Astrocyte (in vitro differentiated cells and primary cell): Measurements from ENCODE around the gene SERPINB5. TPM values are rescaled to one million over a fixed set of nuclear protein-coding genes. Genes with fewer than 3 reads are reported as not detected.
A peak's percentile ranks its signal among the peaks of the same experiment; 100 is the strongest.

ENCODE experiments used
- DNase-seq: peaks from one replicate; pipeline ENCODE4 v3.0.0-alpha.2; 2010; ENCODE audit warnings: low read depth
- FAIRE-seq: peaks from 2 replicates; lab custom pipeline; 2011; peaks lifted over from hg19 to GRCh38; lab: Jason Lieb, UNC
- H2AFZ ChIP-seq: 2 replicates; pipeline ENCODE4 v1.6.0; 2012; ENCODE audit warnings: low read depth, low read length, inconsistent platforms
- H3K27ac ChIP-seq: 2 replicates; pipeline ENCODE4 v1.5.1; 2011; ENCODE audit warnings: low read depth, low read length, inconsistent platforms
- H3K27me3 ChIP-seq: 2 replicates; pipeline ENCODE4 v1.6.0; 2011; ENCODE audit warnings: low read length, inconsistent platforms; ENCODE audit not compliant: insufficient read depth
- H3K36me3 ChIP-seq: 2 replicates; pipeline ENCODE4 v1.5.1; 2011; ENCODE audit warnings: low read length, inconsistent platforms; ENCODE audit not compliant: insufficient read depth
- H3K4me1 ChIP-seq: 2 replicates; pipeline ENCODE4 v1.5.1; 2011; ENCODE audit warnings: low read length, inconsistent platforms; ENCODE audit not compliant: insufficient read depth
- H3K4me2 ChIP-seq: 2 replicates; pipeline ENCODE4 v1.6.0; 2012; ENCODE audit warnings: low read length, inconsistent platforms
- H3K4me3 ChIP-seq: 2 replicates; pipeline ENCODE4 v1.5.1; 2011; ENCODE audit warnings: low read depth, mild to moderate bottlenecking, low read length, inconsistent platforms; ENCODE audit not compliant: insufficient read depth
- H3K79me2 ChIP-seq: 2 replicates; pipeline ENCODE4 v1.6.0; 2012; ENCODE audit warnings: mild to moderate bottlenecking, low read length, inconsistent platforms; ENCODE audit not compliant: insufficient read depth
- H3K9ac ChIP-seq: 2 replicates; pipeline ENCODE4 v1.6.0; 2012; ENCODE audit warnings: mild to moderate bottlenecking, low read length, inconsistent platforms
- H3K9me3 ChIP-seq: 2 replicates; pipeline ENCODE4 v1.5.1; 2012; ENCODE audit warnings: low read depth, mild to moderate bottlenecking, low read length, inconsistent platforms; ENCODE audit not compliant: insufficient read depth
- H4K20me1 ChIP-seq: 2 replicates; pipeline ENCODE4 v1.6.0; 2012; ENCODE audit warnings: low read length, inconsistent platforms; ENCODE audit not compliant: insufficient read depth
- H3K27ac Mint-ChIP-seq: one replicate; pipeline ENCODE4 v1.8.0; 2021; ENCODE audit warnings: mild to moderate bottlenecking, mixed read lengths; ENCODE audit not compliant: unreplicated experiment
- H3K27me3 Mint-ChIP-seq: one replicate; pipeline ENCODE4 v1.8.0; 2021; ENCODE audit warnings: low read depth, mixed read lengths; ENCODE audit not compliant: unreplicated experiment
- H3K36me3 Mint-ChIP-seq: one replicate; pipeline ENCODE4 v1.8.0; 2021; ENCODE audit warnings: low read depth, mixed read lengths; ENCODE audit not compliant: unreplicated experiment
- H3K4me1 Mint-ChIP-seq: one replicate; pipeline ENCODE4 v1.8.0; 2021; ENCODE audit warnings: low read depth, mixed read lengths; ENCODE audit not compliant: unreplicated experiment
- H3K4me3 Mint-ChIP-seq: one replicate; pipeline ENCODE4 v1.8.0; 2021; ENCODE audit warnings: mild to moderate bottlenecking, moderate library complexity, mixed read lengths; ENCODE audit not compliant: unreplicated experiment
- H3K9me3 Mint-ChIP-seq: one replicate; pipeline ENCODE4 v1.8.0; 2021; ENCODE audit warnings: mild to moderate bottlenecking, mixed read lengths; ENCODE audit not compliant: unreplicated experiment
- EZH2 ChIP-seq: IDR thresholded peaks from 2 replicates; pipeline ENCODE4 v1.6.1; 2012; ENCODE audit warnings: mild to moderate bottlenecking, low read length, inconsistent platforms; ENCODE audit not compliant: insufficient read depth
- total RNA-seq: library from RNA; stranded (reverse); gene quantifications from 2 replicates; pipeline ENCODE4 v1.2.1, GENCODE V29; 2021
- TF ChIP-seq, protein P1 (sequence below): IDR thresholded peaks from 2 replicates; pipeline ENCODE4 v1.5.1; 2011; ENCODE audit warnings: low read depth, mild to moderate bottlenecking, inconsistent platforms, low read length, moderate library complexity; ENCODE audit not compliant: insufficient read depth

The SERPINB5 gene
- total RNA-seq, 1 donor from 2014 or later = not detected

DNA sequence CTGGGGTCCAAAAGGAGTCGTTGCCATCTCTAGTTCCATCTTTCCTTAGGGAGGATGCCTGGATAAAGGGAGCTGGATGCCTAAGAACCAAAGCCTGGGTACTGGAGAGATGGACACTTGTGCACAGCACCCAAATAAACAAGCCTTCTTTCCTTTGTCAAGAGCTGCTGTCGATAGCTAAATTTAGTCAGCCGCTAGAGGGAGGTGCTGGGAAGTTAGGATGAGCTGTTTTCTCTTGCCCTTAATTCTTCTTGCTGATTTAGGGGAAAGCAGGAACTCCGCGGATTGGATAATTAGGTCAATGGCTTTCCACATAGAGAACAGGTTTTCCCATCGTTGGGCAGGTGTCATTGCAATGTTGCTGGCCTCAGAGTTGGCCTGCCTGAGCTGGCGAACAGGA is 34.5 kb downstream of the SERPINB5 start:
- no peak overlapping the region for H3K4me3 Mint-ChIP-seq
- DNase-seq (peak; percentile 26), FAIRE-seq (peak; percentile 50)

DNA sequence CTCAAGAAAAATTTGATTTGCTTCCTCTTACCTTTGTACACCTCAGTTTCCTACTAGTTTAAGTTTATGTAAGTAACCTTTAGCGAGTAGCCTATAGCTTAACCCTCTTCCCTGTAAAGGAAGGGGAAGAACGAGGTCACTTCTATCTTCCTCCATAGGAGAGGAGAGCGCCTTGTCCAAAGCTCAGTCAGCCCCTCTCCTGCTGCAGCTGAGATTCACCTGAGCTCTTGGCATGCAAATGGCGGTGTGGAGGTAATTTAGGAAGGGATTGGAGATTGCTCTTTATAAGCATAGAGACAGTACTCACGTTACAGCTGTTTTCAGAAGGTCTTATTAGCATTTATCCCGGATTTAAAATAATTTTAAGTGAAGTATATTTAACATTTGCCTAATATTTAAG is 37.6 kb downstream of the SERPINB5 start:
- H3K4me1 ChIP-seq = no peaks in the 10 kb centered on the region
- H3K9ac ChIP-seq = no peak overlapping the region
- FAIRE-seq (no peak), DNase-seq (no peak)
- no peaks in the 10 kb centered on the region for H3K36me3 ChIP-seq
- H3K27ac ChIP-seq = no peak overlapping the region
- TF ChIP-seq, protein P1, sequence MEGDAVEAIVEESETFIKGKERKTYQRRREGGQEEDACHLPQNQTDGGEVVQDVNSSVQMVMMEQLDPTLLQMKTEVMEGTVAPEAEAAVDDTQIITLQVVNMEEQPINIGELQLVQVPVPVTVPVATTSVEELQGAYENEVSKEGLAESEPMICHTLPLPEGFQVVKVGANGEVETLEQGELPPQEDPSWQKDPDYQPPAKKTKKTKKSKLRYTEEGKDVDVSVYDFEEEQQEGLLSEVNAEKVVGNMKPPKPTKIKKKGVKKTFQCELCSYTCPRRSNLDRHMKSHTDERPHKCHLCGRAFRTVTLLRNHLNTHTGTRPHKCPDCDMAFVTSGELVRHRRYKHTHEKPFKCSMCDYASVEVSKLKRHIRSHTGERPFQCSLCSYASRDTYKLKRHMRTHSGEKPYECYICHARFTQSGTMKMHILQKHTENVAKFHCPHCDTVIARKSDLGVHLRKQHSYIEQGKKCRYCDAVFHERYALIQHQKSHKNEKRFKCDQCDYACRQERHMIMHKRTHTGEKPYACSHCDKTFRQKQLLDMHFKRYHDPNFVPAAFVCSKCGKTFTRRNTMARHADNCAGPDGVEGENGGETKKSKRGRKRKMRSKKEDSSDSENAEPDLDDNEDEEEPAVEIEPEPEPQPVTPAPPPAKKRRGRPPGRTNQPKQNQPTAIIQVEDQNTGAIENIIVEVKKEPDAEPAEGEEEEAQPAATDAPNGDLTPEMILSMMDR = no peak
- TF ChIP-seq EZH2 = no peak
- Mint-ChIP-seq H3K4me3 (no peak overlapping the region), H3K9me3 (no peaks in the 10 kb centered on the region), H3K27ac (no peak overlapping the region), H3K27me3 (peaks cover 3% of the 10 kb centered on the region), H3K36me3 (no peaks in the 10 kb centered on the region), H3K4me1 (no peaks in the 10 kb centered on the region)
- H3K9me3 ChIP-seq = no peaks in the 10 kb centered on the region
- no peak overlapping the region for H3K4me3 ChIP-seq
- H3K79me2 ChIP-seq = no peaks in the 10 kb centered on the region
- H2AFZ ChIP-seq = no peak overlapping the region
- no peaks in the 10 kb centered on the region for H4K20me1 ChIP-seq
- peaks cover 7% of the 10 kb centered on the region for H3K27me3 ChIP-seq
- no peak overlapping the region for H3K4me2 ChIP-seq

More for the DNA sequence above, 34.5 kb downstream of the SERPINB5 start:
- H3K4me1 ChIP-seq = no peaks in the 10 kb centered on the region
- Mint-ChIP-seq H3K4me1 (no peaks in the 10 kb centered on the region), H3K36me3 (no peaks in the 10 kb centered on the region), H3K9me3 (no peaks in the 10 kb centered on the region), H3K27me3 (peaks cover 3% of the 10 kb centered on the region), H3K27ac (no peak overlapping the region)
- H4K20me1 ChIP-seq = no peaks in the 10 kb centered on the region
- TF ChIP-seq, protein P1 = peak; percentile 64
- TF ChIP-seq EZH2 = no peak
- no peaks in the 10 kb centered on the region for H3K9me3 ChIP-seq
- no peak overlapping the region for H2AFZ ChIP-seq
- no peaks in the 10 kb centered on the region for H3K36me3 ChIP-seq
- H3K4me2 ChIP-seq = no peak overlapping the region
- no peak overlapping the region for H3K4me3 ChIP-seq
- H3K27ac ChIP-seq = no peak overlapping the region
- no peaks in the 10 kb centered on the region for H3K79me2 ChIP-seq
- no peak overlapping the region for H3K9ac ChIP-seq
- H3K27me3 ChIP-seq = peaks cover 7% of the 10 kb centered on the region

DNA sequence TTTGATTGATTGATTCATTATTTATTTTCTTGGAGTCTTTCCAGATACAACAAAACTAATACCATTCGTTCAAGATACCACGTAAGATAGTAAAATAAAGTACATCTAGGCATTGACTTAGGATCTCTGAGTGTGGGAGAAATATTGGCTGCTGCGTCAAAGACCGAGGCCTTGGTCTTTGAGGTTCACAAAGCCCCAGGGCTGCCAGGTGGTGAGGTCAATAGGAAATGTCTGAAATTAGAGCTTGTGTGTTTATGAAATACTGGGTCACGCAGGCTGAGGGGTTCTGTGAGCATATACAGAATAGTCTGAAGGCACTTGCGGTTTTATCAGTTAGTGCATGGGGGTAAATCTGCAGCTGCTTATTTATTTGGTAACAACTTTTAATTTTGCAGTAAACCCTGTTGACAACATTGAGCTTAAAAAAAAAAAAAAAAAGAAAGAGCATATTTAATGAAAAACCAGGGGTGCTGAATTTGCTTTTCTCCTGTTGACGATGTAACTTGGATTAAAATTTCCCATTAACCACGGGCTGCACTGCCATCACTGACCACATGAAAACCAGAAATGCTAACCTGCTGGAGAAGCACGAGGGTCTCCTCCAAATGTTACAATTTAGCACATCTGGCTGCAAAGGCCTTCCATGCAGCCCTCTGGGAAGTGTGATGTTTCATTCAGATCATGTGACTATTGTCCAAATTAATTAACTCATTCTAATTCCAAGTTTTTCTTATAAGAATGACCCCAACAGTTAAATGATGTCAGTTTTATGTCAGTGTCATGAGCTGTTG is 38.3 kb downstream of the SERPINB5 start:
- no peaks in the 10 kb centered on the region for H3K79me2 ChIP-seq
- H3K27ac ChIP-seq = no peak overlapping the region
- H2AFZ ChIP-seq = no peak overlapping the region
- no peaks in the 10 kb centered on the region for H3K9me3 Mint-ChIP-seq
- FAIRE-seq (no peak), DNase-seq (no peak)
- no peaks in the 10 kb centered on the region for H3K4me1 ChIP-seq
- peaks cover 7% of the 10 kb centered on the region for H3K27me3 ChIP-seq
- no peaks in the 10 kb centered on the region for H3K4me1 Mint-ChIP-seq
- no peak for TF ChIP-seq EZH2
- TF ChIP-seq, protein P1 = no peak
- H3K27me3 Mint-ChIP-seq = peaks cover 3% of the 10 kb centered on the region
- H4K20me1 ChIP-seq = no peaks in the 10 kb centered on the region
- no peak overlapping the region for H3K9ac ChIP-seq
- H3K36me3 ChIP-seq = no peaks in the 10 kb centered on the region
- H3K27ac Mint-ChIP-seq = no peak overlapping the region
- H3K9me3 ChIP-seq = no peaks in the 10 kb centered on the region
- no peak overlapping the region for H3K4me3 ChIP-seq
- no peak overlapping the region for H3K4me3 Mint-ChIP-seq
- no peak overlapping the region for H3K4me2 ChIP-seq
- H3K36me3 Mint-ChIP-seq = no peaks in the 10 kb centered on the region
